A673 (cell line): ENCODE data around the gene UCP1. TPM values are rescaled to one million over a fixed set of nuclear protein-coding genes. Genes with fewer than 3 reads are reported as not detected.

ENCODE experiments used
- BruUV-seq: library from RNA; stranded (reverse); fragments of 400-500 nt; replicated peaks from 2 replicates; lab custom pipeline; 2021; lab: Mats Ljungman, UMichigan
- CTCF ChIA-PET: fragments of 300-600 bp; sonication (Branson Sonifier 250); formaldehyde crosslinking; loops from one replicate; lab custom pipeline; 2022; ENCODE audit warnings: antibody characterized with exemption; lab: Charles Lee
- POLR2A ChIA-PET: fragments of 300-600 bp; sonication (Branson Sonifier 250); formaldehyde crosslinking; loops from one replicate; lab custom pipeline; 2022; ENCODE audit warnings: antibody characterized with exemption; ENCODE audit not compliant: low non-redundant PET; lab: Charles Lee
- DNase-seq: peaks from one replicate; pipeline ENCODE4 v3.0.0-alpha.2; 2015; ENCODE audit warnings: low spot score
- H3K27ac ChIP-seq: fragments of 200-600 bp; sonication (generic); 2 replicates; pipeline ENCODE4 v1.5.1; 2016; ENCODE audit warnings: mixed run types, low read depth, mild to moderate bottlenecking, mixed read lengths, antibody characterized with exemption, low read length; ENCODE audit not compliant: poor library complexity, severe bottlenecking
- H3K27me3 ChIP-seq: fragments of 200-600 bp; sonication (generic); replicated peaks from 2 replicates; pipeline ENCODE4 v1.6.1; 2017; ENCODE audit warnings: mixed run types, low read depth, mild to moderate bottlenecking, mixed read lengths, antibody characterized with exemption, low read length; ENCODE audit not compliant: insufficient read depth, poor library complexity
- H3K36me3 ChIP-seq: fragments of 200-600 bp; sonication (generic); 2 replicates; pipeline ENCODE4 v1.6.1; 2016; ENCODE audit warnings: mixed run types, mild to moderate bottlenecking, mixed read lengths, antibody characterized with exemption, low read length; ENCODE audit not compliant: insufficient read depth, poor library complexity, severe bottlenecking
- H3K4me1 ChIP-seq: fragments of 200-600 bp; sonication (generic); 2 replicates; pipeline ENCODE4 v1.6.1; 2017; ENCODE audit warnings: mixed run types, mild to moderate bottlenecking, mixed read lengths, antibody characterized with exemption, low read length; ENCODE audit not compliant: insufficient read depth, poor library complexity, severe bottlenecking
- H3K4me3 ChIP-seq: fragments of 200-600 bp; sonication (generic); 2 replicates; pipeline ENCODE4 v1.5.1; 2016; ENCODE audit warnings: low read depth, mixed run types, mild to moderate bottlenecking, mixed read lengths, low read length; ENCODE audit not compliant: poor library complexity, severe bottlenecking
- H3K9me3 ChIP-seq: fragments of 200-600 bp; sonication (generic); 2 replicates; pipeline ENCODE4 v1.6.1; 2016; ENCODE audit warnings: mixed run types, low read depth, mild to moderate bottlenecking, mixed read lengths, antibody characterized with exemption, low read length; ENCODE audit not compliant: poor library complexity, severe bottlenecking
- CTCF ChIP-seq: fragments of 300-800, 200-600 bp; sonication (generic); conservative IDR thresholded peaks from 2 replicates; pipeline ENCODE4 v1.5.1; 2017; ENCODE audit warnings: low read depth, mild to moderate bottlenecking, antibody characterized with exemption, low read length, moderate library complexity, mixed read lengths
- EZH2 ChIP-seq: fragments of 200-600 bp; sonication (generic); IDR thresholded peaks from 2 replicates; pipeline ENCODE4 v1.6.1; 2017; ENCODE audit warnings: borderline replicate concordance, low read depth, mild to moderate bottlenecking, mixed read lengths, antibody characterized with exemption, low read length; ENCODE audit not compliant: poor library complexity, severe bottlenecking
- intact Hi-C: fragments of 100-400 bp; cut with micrococcal nuclease; formaldehyde crosslinking; loops from one replicate; pipeline ENCODE4 v1.10.0; 2022; ENCODE audit not compliant: unreplicated experiment
- total RNA-seq: library from RNA; stranded (reverse); gene quantifications from 2 replicates; pipeline ENCODE4 v1.2.3, GENCODE V29; 2021

Gene UCP1
- total RNA-seq, 1 experiment from 2014 or later: not detected

DNA sequence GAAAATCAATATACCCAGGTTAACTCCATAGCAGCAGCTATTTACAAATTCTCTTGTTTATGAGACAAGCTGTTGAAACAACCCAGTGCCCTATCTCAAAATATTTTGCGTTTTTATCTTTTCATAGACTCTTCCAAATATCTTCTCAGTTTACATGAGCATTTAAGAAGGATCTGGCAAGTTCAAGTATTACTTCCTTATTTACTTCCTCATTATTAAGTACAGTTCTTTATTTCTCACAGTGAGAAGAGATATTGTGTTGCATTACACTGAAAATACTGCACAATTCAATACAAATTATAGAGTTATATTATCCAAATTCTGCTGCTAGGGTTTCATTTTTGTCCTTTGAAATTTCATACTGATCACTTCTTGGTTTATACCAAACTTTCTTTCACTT lies 43.6 kb upstream of the UCP1 start:
- no peaks in the 10 kb centered on the region for H3K9me3 ChIP-seq
- no TSS peak for BruUV-seq
- intact Hi-C loops: loop anchor here (10.0 kb wide), 1 partner anchor 958 kb away; no protein-coding TSS in a partner anchor
- no peak for TF ChIP-seq EZH2
- TF ChIP-seq CTCF: no peak
- ChIA-PET CTCF (no interaction called here), POLR2A (no interaction called here)
- no peak overlapping the region for H3K27ac ChIP-seq
- no peak overlapping the region for H3K4me3 ChIP-seq
- H3K27me3 ChIP-seq: no peaks in the 10 kb centered on the region
- H3K4me1 ChIP-seq: peaks cover 4% of the 10 kb centered on the region
- DNase-seq: no peak
- no peaks in the 10 kb centered on the region for H3K36me3 ChIP-seq

GRCh38 chr4:140611854-140612253 lies 43.1 kb upstream of the UCP1 start:
- CTCF ChIA-PET: no interaction called here
- no TSS peak for BruUV-seq

DNA sequence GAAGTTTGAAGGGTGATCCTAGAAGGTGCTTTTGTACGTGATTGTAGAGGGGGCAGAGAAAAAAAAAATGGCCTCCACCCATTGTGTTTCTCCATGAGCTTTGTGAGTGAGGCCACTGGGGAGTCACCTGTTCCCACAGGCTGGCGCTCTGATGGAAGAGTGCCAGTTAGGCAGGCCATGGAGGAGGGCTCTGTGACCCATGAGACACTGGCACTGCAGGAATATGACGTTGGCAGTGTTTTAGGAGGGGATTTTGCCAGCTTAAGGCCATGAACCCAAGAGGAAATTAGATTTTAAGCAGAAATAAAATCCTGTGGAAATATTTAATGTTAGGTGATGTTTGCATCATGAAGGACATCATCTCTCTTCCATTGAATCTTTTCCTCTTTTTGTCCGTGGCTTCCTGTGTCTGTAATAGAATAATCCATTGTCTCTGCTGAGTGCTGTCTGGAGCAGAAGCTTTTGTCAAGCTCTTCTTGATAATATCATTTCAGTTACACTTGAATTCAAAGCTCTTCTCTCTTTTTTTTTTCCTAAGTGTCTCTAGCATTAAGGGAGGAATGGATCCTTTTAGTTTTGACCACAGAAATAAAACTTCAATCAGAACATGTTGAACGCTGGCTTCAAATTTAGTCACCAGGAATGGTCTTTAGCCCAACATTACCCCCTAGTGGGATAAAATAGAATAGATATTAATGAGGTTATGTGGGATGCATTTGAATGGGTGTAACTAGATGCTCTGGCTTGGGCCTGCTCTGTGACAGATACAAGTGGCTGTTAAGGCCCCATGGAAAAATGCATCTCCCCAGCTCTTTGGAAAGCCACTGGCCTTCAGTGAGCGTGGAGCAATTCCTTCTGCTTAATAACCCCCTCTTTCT lies 41.0 kb upstream of the UCP1 start:
- TF ChIP-seq EZH2 (no peak), CTCF (peak; percentile 56)
- Histone ChIP-seq H3K4me3 (no peak overlapping the region), H3K27me3 (no peaks in the 10 kb centered on the region), H3K27ac (no peak overlapping the region), H3K4me1 (peaks cover 4% of the 10 kb centered on the region), H3K9me3 (no peaks in the 10 kb centered on the region), H3K36me3 (no peaks in the 10 kb centered on the region)
- ChIA-PET POLR2A (interaction anchor here (0.6 kb wide), 1 partner anchor 256 kb away, joined by 6 read pairs; no protein-coding TSS in a partner anchor), CTCF (interaction anchor here (0.6 to 1.2 kb wide), 3 partner anchors 245 to 1746 kb away, joined by 3 to 14 read pairs (median 7); no protein-coding TSS in a partner anchor)
- DNase-seq: peak; percentile 76
- BruUV-seq: no TSS peak
- intact Hi-C loops: loop anchor here (2.0 to 10.0 kb wide), 2 partner anchors 249 to 955 kb away; no protein-coding TSS in a partner anchor

More at GRCh38 chr4:140611854-140612253, 43.1 kb upstream of the UCP1 start:
- intact Hi-C loops: loop anchor here (10.0 kb wide), 1 partner anchor 957 kb away; no protein-coding TSS in a partner anchor
- no peak for DNase-seq
- peaks cover 4% of the 10 kb centered on the region for H3K4me1 ChIP-seq
- no peaks in the 10 kb centered on the region for H3K27me3 ChIP-seq
- H3K36me3 ChIP-seq: no peaks in the 10 kb centered on the region
- no peak overlapping the region for H3K27ac ChIP-seq
- POLR2A ChIA-PET: no interaction called here
- TF ChIP-seq CTCF (no peak), EZH2 (no peak)
- H3K9me3 ChIP-seq: no peaks in the 10 kb centered on the region
- no peak overlapping the region for H3K4me3 ChIP-seq
